ENCODE data around the gene TXNDC11. TPM values are rescaled to one million over a fixed set of nuclear protein-coding genes. Genes with fewer than 3 reads are reported as not detected.

Gene TXNDC11
- total and polyA plus RNA-seq, 2 experiments from 2014 or later = 6.8 to 12.0 TPM

GRCh38 chr16:11691771-11692170, 50.9 kb downstream of the TXNDC11 start (continued):
- TF ChIP-seq ZNF462 (CRISPR knock-in tag; IDR thresholded peaks at IDR 0.05) = no peak

GRCh38 chr16:11691235-11691634, 51.4 kb downstream of the TXNDC11 start:
- Histone ChIP-seq H3K27ac (ENCODE audit: low read depth) (no peak overlapping the region), H3K4me1 (ENCODE audit: insufficient read depth) (no peaks in the 10 kb centered on the region), H2AFZ (no peak overlapping the region), H3K36me3 (ENCODE audit: insufficient read depth) (peaks cover 14% of the 10 kb centered on the region; the same call in 1 of the 2 replicates), H3F3A (replicated peaks; ENCODE audit: low read depth) (no peaks in the 10 kb centered on the region), H4K20me1 (replicated peaks; ENCODE audit: insufficient read depth) (peaks cover 3% of the 10 kb centered on the region; the same call in 1 of the 2 replicates), H3K27me3 (ENCODE audit: insufficient read depth) (no peaks in the 10 kb centered on the region), H3K4me2 (no peak overlapping the region), H3K4me3 (no peak overlapping the region), H3K79me2 (replicated peaks; ENCODE audit: insufficient read depth) (no peaks in the 10 kb centered on the region), H3K9me2 (ENCODE audit: insufficient read depth) (no peaks in the 10 kb centered on the region)
- DNase-seq (ENCODE audit: low spot score) (no peak), ATAC-seq (no peak)
- H3K27me3 Mint-ChIP-seq (ENCODE audit: insufficient read depth, low read depth, poor library complexity) = peaks cover 3% of the 10 kb centered on the region
- TF ChIP-seq NANOG (IDR thresholded peaks at IDR 0.05; ENCODE audit: borderline replicate concordance) (no peak), ZNF331 (CRISPR knock-in tag; IDR thresholded peaks at IDR 0.05; ENCODE audit: low read depth) (no peak), REST (IDR thresholded peaks at IDR 0.05; ENCODE audit: unreplicated experiment) (no peak), CTCF (conservative IDR thresholded peaks at IDR 0.05; ENCODE audit: low read depth in 2 of 2) (no peak), CREB1 (CRISPR knock-in tag; IDR thresholded peaks at IDR 0.05; ENCODE audit: low read depth) (no peak), ETS1 (IDR thresholded peaks at IDR 0.05) (no peak), STAT1 (IDR thresholded peaks at IDR 0.05; ENCODE audit: unreplicated experiment) (no peak), EZH2phosphoT487 (IDR thresholded peaks at IDR 0.05; ENCODE audit: unreplicated experiment) (no peak)
- H3K36me3 Mint-ChIP-seq (ENCODE audit: low read depth) = peaks cover 14% of the 10 kb centered on the region
- H3K4me3 Mint-ChIP-seq = no peak overlapping the region
- H3K27ac Mint-ChIP-seq = no peak overlapping the region
- no peaks in the 10 kb centered on the region for H3K9me3 Mint-ChIP-seq
- no peaks in the 10 kb centered on the region for H3K4me1 Mint-ChIP-seq
